WI38 (cell line): Measurements from ENCODE around the gene PACRG.

Experiments
- H3K4me3 ChIP-seq: 2 replicates; pipeline ENCODE4 v1.5.1; 2011; ENCODE audit warnings: low read depth, mild to moderate bottlenecking, control low read depth, low read length
- CTCF ChIP-seq: IDR thresholded peaks from 2 replicates; pipeline ENCODE4 v1.5.1; 2012; ENCODE audit warnings: low read depth, mild to moderate bottlenecking, control low read depth, low read length

PACRG gene

GRCh38 chr6:163320804-163321203 is 593.0 kb downstream of the PACRG start:
- no peak for TF ChIP-seq CTCF

GRCh38 chr6:163321717-163322116 is 593.9 kb downstream of the PACRG start:
- no peak for TF ChIP-seq CTCF
- H3K4me3 ChIP-seq = no peak overlapping the region

More at GRCh38 chr6:163320804-163321203, 593.0 kb downstream of the PACRG start:
- no peak overlapping the region for H3K4me3 ChIP-seq

GRCh38 chr6:163323274-163323673 is 595.5 kb downstream of the PACRG start:
- H3K4me3 ChIP-seq = no peak overlapping the region

GRCh38 chr6:163323705-163324104 is 595.9 kb downstream of the PACRG start:
- no peak overlapping the region for H3K4me3 ChIP-seq
- TF ChIP-seq CTCF = no peak

More at GRCh38 chr6:163323274-163323673, 595.5 kb downstream of the PACRG start:
- TF ChIP-seq CTCF = no peak

GRCh38 chr6:163324326-163324687 is 596.5 kb downstream of the PACRG start:
- H3K4me3 ChIP-seq = no peak overlapping the region
- TF ChIP-seq CTCF = no peak

- no peak for TF ChIP-seq CTCF
- H3K4me3 ChIP-seq = no peak overlapping the region
Measured at GRCh38 chr6:163324688-163325389, 597.1 kb downstream of the PACRG start.

GRCh38 chr6:163325390-163325784 is 597.6 kb downstream of the PACRG start:
- no peak for TF ChIP-seq CTCF
- H3K4me3 ChIP-seq = no peak overlapping the region
